NB4 (cell line): Measurements from ENCODE around the gene GFY.

ENCODE experiments used
- CTCF ChIP-seq: IDR thresholded peaks from one replicate; pipeline ENCODE4 v1.5.1; 2012; ENCODE audit warnings: low read depth, low read length
- MAX ChIP-seq: IDR thresholded peaks from 2 replicates; pipeline ENCODE4 v1.6.1; 2011; ENCODE audit warnings: low read depth, low read length
- MYC ChIP-seq: IDR thresholded peaks from 2 replicates; pipeline ENCODE4 v1.6.1; 2011; ENCODE audit warnings: low read depth, low read length
- POLR2A ChIP-seq: IDR thresholded peaks from 2 replicates; pipeline ENCODE4 v1.6.1; 2011; ENCODE audit warnings: mild to moderate bottlenecking; ENCODE audit not compliant: insufficient read length; ENCODE audit errors: extremely low read depth

GRCh38 chr19:49439836-49440235 is 14.6 kb downstream of the GFY start:
- no peak for TF ChIP-seq MAX
- no peak for TF ChIP-seq POLR2A
- no peak for TF ChIP-seq CTCF
- no peak for TF ChIP-seq MYC
